ENCODE measurements around the gene SFT2D1.

The SFT2D1 gene

GRCh38 chr6:166377721-166378120, 35.4 kb upstream of the SFT2D1 start:
- no peak for DNase-seq (ENCODE audit: low spot score)
- TF ChIP-seq CTCF (IDR thresholded peaks at IDR 0.05; ENCODE audit: extremely low read depth, insufficient read depth, missing control alignments): no peak
- in situ Hi-C loops (cut with MboI; ENCODE audit: low pct_unique_long_range_greater_than_20kb, low sequenced_read_pairs, unreplicated experiment): no loop called here

- in situ Hi-C loops (cut with MboI; ENCODE audit: low pct_unique_long_range_greater_than_20kb, low sequenced_read_pairs, unreplicated experiment): no loop called here
- no peak for TF ChIP-seq CTCF (IDR thresholded peaks at IDR 0.05; ENCODE audit: extremely low read depth, insufficient read depth, missing control alignments)
- no peak for DNase-seq (ENCODE audit: low spot score)
Measured at GRCh38 chr6:166375013-166375412, 32.7 kb upstream of the SFT2D1 start.

GRCh38 chr6:166370489-166370888, 28.1 kb upstream of the SFT2D1 start:
- DNase-seq (ENCODE audit: low spot score): no peak
- in situ Hi-C loops (cut with MboI; ENCODE audit: low pct_unique_long_range_greater_than_20kb, low sequenced_read_pairs, unreplicated experiment): no loop called here
- TF ChIP-seq CTCF (IDR thresholded peaks at IDR 0.05; ENCODE audit: extremely low read depth, insufficient read depth, missing control alignments): no peak

GRCh38 chr6:166369782-166370181, 27.4 kb upstream of the SFT2D1 start:
- in situ Hi-C loops (cut with MboI; ENCODE audit: low pct_unique_long_range_greater_than_20kb, low sequenced_read_pairs, unreplicated experiment): no loop called here
- TF ChIP-seq CTCF (IDR thresholded peaks at IDR 0.05; ENCODE audit: extremely low read depth, insufficient read depth, missing control alignments): no peak
- DNase-seq (ENCODE audit: low spot score): no peak

GRCh38 chr6:166366921-166367320, 24.6 kb upstream of the SFT2D1 start:
- DNase-seq (ENCODE audit: low spot score): no peak
- no peak for TF ChIP-seq CTCF (IDR thresholded peaks at IDR 0.05; ENCODE audit: extremely low read depth, insufficient read depth, missing control alignments)
- in situ Hi-C loops (cut with MboI; ENCODE audit: low pct_unique_long_range_greater_than_20kb, low sequenced_read_pairs, unreplicated experiment): no loop called here

- no peak for TF ChIP-seq CTCF (IDR thresholded peaks at IDR 0.05; ENCODE audit: extremely low read depth, insufficient read depth, missing control alignments)
- no peak for DNase-seq (ENCODE audit: low spot score)
- in situ Hi-C loops (cut with MboI; ENCODE audit: low pct_unique_long_range_greater_than_20kb, low sequenced_read_pairs, unreplicated experiment): no loop called here
Measured at GRCh38 chr6:166365806-166366205, 23.5 kb upstream of the SFT2D1 start.

GRCh38 chr6:166365221-166365620, 22.9 kb upstream of the SFT2D1 start:
- in situ Hi-C loops (cut with MboI; ENCODE audit: low pct_unique_long_range_greater_than_20kb, low sequenced_read_pairs, unreplicated experiment): no loop called here
- DNase-seq (ENCODE audit: low spot score): no peak
- TF ChIP-seq CTCF (IDR thresholded peaks at IDR 0.05; ENCODE audit: extremely low read depth, insufficient read depth, missing control alignments): no peak

All from GM13977 (cell line).